Measurements from ENCODE around the gene TMEM131.

The TMEM131 gene

GRCh38 chr2:97974471-97974870 lies 21.3 kb downstream of the TMEM131 start:
- TF ChIP-seq, protein P1, sequence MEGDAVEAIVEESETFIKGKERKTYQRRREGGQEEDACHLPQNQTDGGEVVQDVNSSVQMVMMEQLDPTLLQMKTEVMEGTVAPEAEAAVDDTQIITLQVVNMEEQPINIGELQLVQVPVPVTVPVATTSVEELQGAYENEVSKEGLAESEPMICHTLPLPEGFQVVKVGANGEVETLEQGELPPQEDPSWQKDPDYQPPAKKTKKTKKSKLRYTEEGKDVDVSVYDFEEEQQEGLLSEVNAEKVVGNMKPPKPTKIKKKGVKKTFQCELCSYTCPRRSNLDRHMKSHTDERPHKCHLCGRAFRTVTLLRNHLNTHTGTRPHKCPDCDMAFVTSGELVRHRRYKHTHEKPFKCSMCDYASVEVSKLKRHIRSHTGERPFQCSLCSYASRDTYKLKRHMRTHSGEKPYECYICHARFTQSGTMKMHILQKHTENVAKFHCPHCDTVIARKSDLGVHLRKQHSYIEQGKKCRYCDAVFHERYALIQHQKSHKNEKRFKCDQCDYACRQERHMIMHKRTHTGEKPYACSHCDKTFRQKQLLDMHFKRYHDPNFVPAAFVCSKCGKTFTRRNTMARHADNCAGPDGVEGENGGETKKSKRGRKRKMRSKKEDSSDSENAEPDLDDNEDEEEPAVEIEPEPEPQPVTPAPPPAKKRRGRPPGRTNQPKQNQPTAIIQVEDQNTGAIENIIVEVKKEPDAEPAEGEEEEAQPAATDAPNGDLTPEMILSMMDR (IDR thresholded peaks at IDR 0.05; ENCODE audit: borderline replicate concordance, insufficient read depth, low read depth, low read length) = no peak
- H3K4me3 ChIP-seq (ENCODE audit: low read depth, low read length) = no peak overlapping the region

DNA sequence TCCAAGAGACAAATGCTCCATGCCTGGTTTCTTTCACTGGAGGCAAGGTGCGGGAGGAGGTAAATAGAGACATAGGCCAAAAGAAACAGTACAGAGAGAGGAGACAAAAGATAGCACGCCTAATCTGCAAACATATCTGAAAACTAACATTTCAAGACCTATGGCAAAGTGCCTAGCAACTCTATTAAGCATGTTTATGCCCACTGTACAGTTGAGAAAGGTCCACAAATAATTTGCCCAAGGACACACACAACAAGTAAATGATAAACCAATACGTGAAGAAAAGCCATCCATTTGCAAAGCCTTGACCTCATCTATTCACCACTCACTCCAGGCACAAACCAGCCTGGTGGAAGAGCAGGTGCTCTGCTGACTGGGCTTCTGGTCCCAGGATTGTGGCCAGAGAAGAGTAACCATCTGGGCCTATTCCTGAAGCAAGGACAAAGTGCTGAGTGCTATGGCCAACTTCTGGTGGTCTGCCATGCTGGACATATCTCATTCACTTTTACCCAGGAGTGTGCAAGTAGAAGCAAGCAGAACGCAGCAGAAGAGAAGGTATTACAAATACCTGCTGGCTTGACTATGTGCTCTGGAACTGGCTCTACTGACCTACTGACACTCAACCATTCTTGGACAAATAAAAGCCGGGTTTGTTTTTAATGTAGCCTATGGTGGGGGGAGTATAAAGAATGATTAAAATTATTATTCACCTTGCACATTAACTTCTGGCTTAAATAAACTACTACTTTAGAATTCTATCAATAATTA lies 25.3 kb downstream of the TMEM131 start:
- TF ChIP-seq, protein P1 (IDR thresholded peaks at IDR 0.05; ENCODE audit: borderline replicate concordance, insufficient read depth, low read depth, low read length) = no peak
- H3K4me3 ChIP-seq (ENCODE audit: low read depth, low read length) = no peak overlapping the region

DNA sequence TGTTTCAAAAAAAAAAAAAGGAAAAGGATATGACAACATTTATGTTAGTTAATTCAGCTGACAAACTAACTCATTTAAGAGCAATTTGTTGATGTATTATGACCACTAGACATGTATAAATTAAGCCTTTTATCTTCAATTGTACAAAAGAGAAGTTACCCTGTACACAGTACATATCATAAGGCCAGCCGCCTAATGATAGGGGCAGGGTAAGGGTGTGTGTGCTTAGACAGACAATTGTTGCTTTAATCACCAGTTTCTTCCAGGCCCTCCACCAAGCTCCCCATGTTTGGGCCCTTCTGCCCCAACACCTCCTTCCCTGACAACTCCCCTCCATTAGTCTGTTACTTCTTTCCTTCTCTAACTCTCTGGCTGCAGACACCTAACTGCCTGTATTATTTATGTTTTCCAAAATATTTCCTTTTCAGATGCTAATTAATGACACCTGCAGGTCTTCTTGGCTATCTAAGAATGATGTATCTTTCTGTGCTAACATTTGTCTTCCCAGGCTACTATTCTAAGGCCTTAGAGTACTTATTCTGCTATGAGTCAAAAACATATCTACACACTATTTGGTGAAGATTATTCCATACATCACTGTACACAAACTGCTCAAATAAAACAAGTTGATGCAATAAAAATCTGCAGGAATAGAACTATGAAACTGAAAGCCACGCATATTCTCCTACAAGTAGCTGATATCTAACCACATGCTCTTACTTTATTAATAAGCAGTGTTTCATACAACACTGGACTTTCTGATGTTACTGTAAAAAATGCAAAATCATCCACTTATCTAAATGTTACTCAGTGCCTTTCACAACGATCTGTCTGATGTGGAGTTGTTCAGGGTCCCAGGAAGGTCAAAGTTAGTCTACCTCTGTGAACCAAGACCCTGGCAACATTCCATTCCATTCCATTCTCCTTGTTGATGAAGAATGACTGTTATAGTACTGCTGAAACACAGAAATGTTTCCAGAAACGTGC lies 26.4 kb downstream of the TMEM131 start:
- H3K4me3 ChIP-seq (ENCODE audit: low read depth, low read length) = no peak overlapping the region
- TF ChIP-seq, protein P1 (IDR thresholded peaks at IDR 0.05; ENCODE audit: borderline replicate concordance, insufficient read depth, low read depth, low read length) = no peak

GRCh38 chr2:97967931-97968627 lies 27.7 kb downstream of the TMEM131 start:
- TF ChIP-seq, protein P1 (IDR thresholded peaks at IDR 0.05; ENCODE audit: borderline replicate concordance, insufficient read depth, low read depth, low read length) = no peak

GRCh38 chr2:97967216-97967592 lies 28.5 kb downstream of the TMEM131 start:
- TF ChIP-seq, protein P1 (IDR thresholded peaks at IDR 0.05; ENCODE audit: borderline replicate concordance, insufficient read depth, low read depth, low read length) = no peak
- H3K4me3 ChIP-seq (ENCODE audit: low read depth, low read length) = no peak overlapping the region

More at GRCh38 chr2:97967931-97968627, 27.7 kb downstream of the TMEM131 start:
- no peak overlapping the region for H3K4me3 ChIP-seq (ENCODE audit: low read depth, low read length)

- TF ChIP-seq, protein P1 (IDR thresholded peaks at IDR 0.05; ENCODE audit: borderline replicate concordance, insufficient read depth, low read depth, low read length) = no peak
- no peak overlapping the region for H3K4me3 ChIP-seq (ENCODE audit: low read depth, low read length)
Measured at GRCh38 chr2:97966545-97967215, 29.1 kb downstream of the TMEM131 start.
